HK-2 (cell line): ENCODE measurements around the gene IL1RL1.

Experiments used
- DNase-seq: peaks from one replicate; pipeline ENCODE4 v3.0.0-alpha.2; 2018; ENCODE audit not compliant: unreplicated experiment

The IL1RL1 gene

GRCh38 chr2:102310964-102311640 is at the start of gene IL1RL1:
IL1RL1 (plus strand) TSS chr2:102311563; CDS start chr2:102338265, 26,702 bp downstream.
- no peak for DNase-seq

- DNase-seq, result no peak
Observed at GRCh38 chr2:102262216-102263129, 48.9 kb upstream of the IL1RL1 start.

GRCh38 chr2:102264952-102265351 is 46.4 kb upstream of the IL1RL1 start:
- no peak for DNase-seq

- no peak for DNase-seq
Observed at GRCh38 chr2:102266204-102266603, 45.2 kb upstream of the IL1RL1 start.

- no peak for DNase-seq
Observed at GRCh38 chr2:102267774-102268173, 43.6 kb upstream of the IL1RL1 start.

- no peak for DNase-seq
Observed at GRCh38 chr2:102268510-102269199, 42.7 kb upstream of the IL1RL1 start.

- no peak for DNase-seq
Observed at GRCh38 chr2:102269200-102269524, 42.2 kb upstream of the IL1RL1 start.

GRCh38 chr2:102271844-102272243 is 39.5 kb upstream of the IL1RL1 start:
- DNase-seq, result no peak

- DNase-seq, result no peak
Observed at GRCh38 chr2:102273619-102274211, 37.6 kb upstream of the IL1RL1 start.

- no peak for DNase-seq
Observed at GRCh38 chr2:102276549-102277201, 34.7 kb upstream of the IL1RL1 start.

GRCh38 chr2:102277202-102277700 is 34.1 kb upstream of the IL1RL1 start:
- no peak for DNase-seq

GRCh38 chr2:102278720-102279390 is 32.5 kb upstream of the IL1RL1 start:
- no peak for DNase-seq

- no peak for DNase-seq
Observed at GRCh38 chr2:102279391-102279735, 32.0 kb upstream of the IL1RL1 start.

- no peak for DNase-seq
Observed at GRCh38 chr2:102282678-102283091, 28.7 kb upstream of the IL1RL1 start.

- no peak for DNase-seq
Observed at GRCh38 chr2:102283996-102284395, 27.4 kb upstream of the IL1RL1 start.

- no peak for DNase-seq
Observed at GRCh38 chr2:102284611-102285010, 26.8 kb upstream of the IL1RL1 start.

GRCh38 chr2:102285368-102285767 is 26.0 kb upstream of the IL1RL1 start:
- DNase-seq, result no peak

GRCh38 chr2:102286041-102286440 is 25.3 kb upstream of the IL1RL1 start:
- DNase-seq, result no peak

- no peak for DNase-seq
Observed at GRCh38 chr2:102289129-102289528, 22.2 kb upstream of the IL1RL1 start.

- DNase-seq, result no peak
Observed at GRCh38 chr2:102290594-102290993, 20.8 kb upstream of the IL1RL1 start.
